IPS-20b (cell line): ENCODE results near the gene TRPM6.
"Not testable (repeated sequence)": the region's sequence is repeated elsewhere in the genome, so short reads cannot be mapped to it uniquely, and the experiment has no call there.

ENCODE experiments used
- H3K27ac ChIP-seq: one replicate; pipeline ENCODE4 v1.5.1; 2013; ENCODE audit warnings: low read length
- H3K27me3 ChIP-seq: 2 replicates; pipeline ENCODE4 v1.6.1; 2013; ENCODE audit warnings: mild to moderate bottlenecking, low read length, inconsistent platforms; ENCODE audit not compliant: insufficient read depth
- H3K36me3 ChIP-seq: 2 replicates; pipeline ENCODE4 v1.6.1; 2013; ENCODE audit warnings: low read depth, mild to moderate bottlenecking, inconsistent platforms, low read length, moderate library complexity; ENCODE audit not compliant: insufficient read depth
- H3K4me1 ChIP-seq: 2 replicates; pipeline ENCODE4 v1.6.1; 2013; ENCODE audit warnings: mild to moderate bottlenecking, control low read depth, inconsistent platforms, low read length, moderate library complexity; ENCODE audit not compliant: insufficient read depth
- H3K4me3 ChIP-seq: 2 replicates; pipeline ENCODE4 v1.5.1; 2013; ENCODE audit warnings: mild to moderate bottlenecking, low read length, inconsistent platforms
- H3K9ac ChIP-seq: 2 replicates; pipeline ENCODE4 v1.6.1; 2013; ENCODE audit warnings: low read depth, mild to moderate bottlenecking, inconsistent platforms, low read length, moderate library complexity
- H3K9me3 ChIP-seq: 2 replicates; pipeline ENCODE4 v1.6.1; 2013; ENCODE audit warnings: mild to moderate bottlenecking, low read depth, low read length, inconsistent platforms; ENCODE audit not compliant: insufficient read depth

The TRPM6 gene

DNA sequence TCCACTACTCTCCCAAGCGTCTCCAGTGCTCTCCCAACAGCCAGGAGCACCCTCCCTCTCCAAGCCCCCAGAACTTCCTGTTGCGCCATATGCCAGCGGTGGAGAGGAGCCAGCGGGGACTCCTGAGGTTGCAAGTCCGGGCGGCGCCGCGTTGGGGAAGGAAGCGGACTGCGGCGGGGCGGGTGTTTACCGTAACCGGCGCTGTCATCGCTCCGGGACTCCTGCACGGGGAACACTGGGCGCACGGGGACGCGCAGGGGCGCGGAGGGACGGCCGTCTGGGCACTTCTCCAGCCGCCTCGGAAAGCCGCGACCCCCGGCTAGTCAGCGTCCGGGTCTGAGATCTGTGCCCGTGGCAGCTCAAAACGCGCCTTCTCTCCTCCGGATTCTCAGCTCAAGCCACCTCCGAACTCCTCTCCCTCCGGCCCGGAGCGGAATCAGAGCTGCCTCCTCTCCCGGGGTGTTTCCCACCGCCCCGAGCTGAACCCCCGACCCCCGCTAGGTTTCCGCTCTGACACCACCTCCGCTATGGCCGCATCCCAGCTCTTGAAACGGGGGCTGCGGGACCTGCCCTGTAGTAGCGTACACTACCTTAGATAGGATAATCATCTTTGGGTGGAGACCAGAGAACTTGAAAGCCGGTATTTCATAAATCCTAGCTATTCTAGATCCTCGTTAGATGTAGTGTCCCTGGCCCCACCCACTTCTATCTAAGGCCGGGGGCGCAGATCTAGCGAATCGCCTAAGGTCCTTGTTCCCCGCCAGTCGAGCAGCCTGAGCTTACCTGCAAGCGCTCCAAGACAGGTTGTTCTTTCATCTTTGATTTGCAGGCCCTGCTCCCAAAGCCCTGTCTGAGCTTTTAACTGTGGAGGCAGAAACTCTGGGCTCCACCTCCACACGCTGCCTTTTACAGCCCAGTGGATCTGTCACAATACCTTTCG lies at the start of gene TRPM6:
Gene TRPM6, minus strand, starts transcription at position 881 of the 940 bp plus-strand sequence. Its CDS starts 65 bp downstream, at position 816.
- Histone ChIP-seq H3K9ac (peak within 1 kb of the TSS; percentile 14; the same call in 1 of the 2 replicates), H3K4me3 (peak within 1 kb of the TSS; percentile 89), H3K27ac (no peak within 1 kb of the TSS), H3K9me3 (no peaks in the 10 kb centered on the region), H3K4me1 (peaks cover 2% of the 10 kb centered on the region; the same call in 1 of the 2 replicates), H3K36me3 (no peaks in the 10 kb centered on the region), H3K27me3 (peaks cover 29% of the 10 kb centered on the region)

GRCh38 chr9:74935008-74935407 lies 47.3 kb upstream of the TRPM6 start:
- Histone ChIP-seq H3K27ac (no peak overlapping the region), H3K36me3 (no peaks in the 10 kb centered on the region), H3K9me3 (peaks cover 13% of the 10 kb centered on the region; the same call in 1 of the 2 replicates), H3K4me1 (no peaks in the 10 kb centered on the region), H3K27me3 (no peaks in the 10 kb centered on the region), H3K4me3 (no peak overlapping the region), H3K9ac (no peak overlapping the region)

DNA sequence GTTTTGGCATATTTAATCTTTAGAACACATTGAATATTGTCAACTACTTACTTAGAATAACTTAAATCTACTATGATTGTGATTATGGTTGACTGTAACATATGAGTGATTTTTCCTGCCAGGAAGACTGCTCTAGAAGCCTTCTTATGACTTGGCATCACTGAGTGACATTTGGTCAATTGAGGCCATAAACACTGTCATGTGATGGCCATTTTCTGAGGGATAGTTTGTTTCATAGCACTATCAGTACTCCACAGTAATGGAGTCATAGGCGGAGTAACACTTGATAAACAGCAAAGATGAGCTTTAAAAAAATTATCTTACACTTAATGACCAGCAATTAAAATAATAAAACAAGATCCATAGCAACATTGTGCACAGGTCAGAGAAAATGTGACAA lies 34.0 kb upstream of the TRPM6 start:
- Histone ChIP-seq H3K9ac (no peak overlapping the region), H3K9me3 (no peaks in the 10 kb centered on the region), H3K36me3 (no peaks in the 10 kb centered on the region)

GRCh38 chr9:74920944-74921626 lies 33.4 kb upstream of the TRPM6 start:
- H3K4me3 ChIP-seq, result no peak overlapping the region
- H3K27ac ChIP-seq, result no peak overlapping the region
- H3K4me1 ChIP-seq, result peaks cover 8% of the 10 kb centered on the region; the same call in 1 of the 2 replicates
- no peak overlapping the region for H3K9ac ChIP-seq
- no peaks in the 10 kb centered on the region for H3K9me3 ChIP-seq
- no peaks in the 10 kb centered on the region for H3K36me3 ChIP-seq
- H3K27me3 ChIP-seq, result no peaks in the 10 kb centered on the region

More for the DNA sequence above, 34.0 kb upstream of the TRPM6 start:
- no peak overlapping the region for H3K27ac ChIP-seq
- H3K27me3 ChIP-seq, result no peaks in the 10 kb centered on the region
- no peak overlapping the region for H3K4me3 ChIP-seq
- H3K4me1 ChIP-seq, result peaks cover 8% of the 10 kb centered on the region; the same call in 1 of the 2 replicates

DNA sequence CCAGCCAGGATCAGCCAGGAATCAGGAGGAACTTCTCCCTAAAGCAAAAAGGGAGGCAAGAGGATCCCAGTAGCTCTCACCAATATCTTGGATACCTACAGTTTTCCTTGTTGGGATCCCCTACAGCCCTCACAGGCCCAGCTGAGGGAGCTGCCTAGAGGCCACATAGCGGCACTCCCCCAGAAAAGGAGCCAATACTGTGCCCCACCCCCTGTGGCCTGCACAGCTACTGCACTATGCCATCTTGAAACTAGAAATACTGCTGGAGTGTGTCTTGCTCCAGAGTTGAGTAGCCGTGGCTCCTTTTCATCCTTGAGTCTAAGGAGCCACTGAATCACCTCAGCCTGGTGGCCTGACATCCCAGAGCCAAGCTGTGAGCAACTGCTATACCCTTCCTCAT lies 22.3 kb upstream of the TRPM6 start:
- Histone ChIP-seq H3K27me3 (no peaks in the 10 kb centered on the region), H3K9ac (no peak overlapping the region), H3K9me3 (no peaks in the 10 kb centered on the region), H3K27ac (no peak overlapping the region), H3K4me3 (no peak overlapping the region), H3K4me1 (no peaks in the 10 kb centered on the region), H3K36me3 (no peaks in the 10 kb centered on the region)

GRCh38 chr9:74908665-74909064 lies 20.9 kb upstream of the TRPM6 start:
- H3K36me3 ChIP-seq, result no peaks in the 10 kb centered on the region
- no peak overlapping the region for H3K27ac ChIP-seq
- H3K9ac ChIP-seq, result no peak overlapping the region
- H3K27me3 ChIP-seq, result no peaks in the 10 kb centered on the region
- no peaks in the 10 kb centered on the region for H3K4me1 ChIP-seq
- no peaks in the 10 kb centered on the region for H3K9me3 ChIP-seq
- no peak overlapping the region for H3K4me3 ChIP-seq

GRCh38 chr9:74907085-74907484 lies 19.4 kb upstream of the TRPM6 start:
- Histone ChIP-seq H3K9me3 (no peaks in the 10 kb centered on the region), H3K27ac (no peak overlapping the region), H3K36me3 (no peaks in the 10 kb centered on the region), H3K9ac (no peak overlapping the region), H3K4me3 (no peak overlapping the region), H3K4me1 (no peaks in the 10 kb centered on the region), H3K27me3 (no peaks in the 10 kb centered on the region)

- Histone ChIP-seq H3K9ac (no peak overlapping the region), H3K4me1 (no peaks in the 10 kb centered on the region), H3K9me3 (no peaks in the 10 kb centered on the region), H3K36me3 (no peaks in the 10 kb centered on the region), H3K27me3 (no peaks in the 10 kb centered on the region), H3K27ac (no peak overlapping the region), H3K4me3 (no peak overlapping the region)
Observed at GRCh38 chr9:74901001-74901400, 13.3 kb upstream of the TRPM6 start.

DNA sequence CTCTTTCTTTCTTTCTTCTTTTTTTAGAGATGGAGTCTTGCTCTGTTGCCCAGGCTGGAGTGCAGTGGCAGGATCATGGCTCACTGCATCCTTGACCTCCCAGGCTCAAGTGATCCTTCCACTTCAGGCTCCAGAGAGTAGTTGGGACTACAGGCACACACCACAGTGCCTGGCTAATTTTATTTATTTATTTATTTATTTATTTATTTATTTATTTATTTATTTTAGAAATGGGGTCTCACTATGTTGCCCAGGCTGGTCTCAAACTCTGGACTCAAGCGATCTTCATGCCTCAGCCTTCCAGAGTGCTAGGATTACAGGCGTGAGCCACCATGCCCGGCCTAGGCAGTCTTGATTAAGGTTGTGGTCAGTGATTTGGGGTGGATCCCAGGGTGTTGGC lies 728 bp upstream of the TRPM6 start:
- H3K36me3 ChIP-seq, H3K9ac ChIP-seq, H3K4me1 ChIP-seq, H3K9me3 ChIP-seq, H3K27ac ChIP-seq, H3K4me3 ChIP-seq: not testable (repeated sequence)
- H3K27me3 ChIP-seq, result peaks cover 29% of the 10 kb centered on the region

DNA sequence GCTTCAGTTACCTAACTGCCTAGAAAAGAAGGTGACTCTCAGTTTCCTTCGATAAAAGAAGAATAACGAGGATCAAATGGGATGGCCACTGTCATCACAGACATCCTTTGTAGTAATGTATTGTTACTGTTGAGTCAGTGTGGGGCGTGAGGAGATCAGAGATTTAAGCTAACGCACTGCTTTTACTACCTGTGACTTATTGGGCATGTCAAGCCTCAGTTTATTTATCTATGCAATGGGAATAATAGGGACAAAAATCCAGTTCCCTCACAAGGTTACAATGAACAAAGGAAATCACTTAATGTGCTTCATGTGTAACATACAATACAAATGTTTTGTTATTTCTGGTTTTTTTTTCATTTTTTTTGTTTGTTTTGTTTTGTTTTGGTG lies 255 bp upstream of the TRPM6 start:
- peaks cover 2% of the 10 kb centered on the region; the same call in 1 of the 2 replicates for H3K4me1 ChIP-seq
- no peaks in the 10 kb centered on the region for H3K36me3 ChIP-seq
- H3K4me3 ChIP-seq, result peak overlapping the region; percentile 89
- H3K9me3 ChIP-seq, result no peaks in the 10 kb centered on the region
- H3K9ac ChIP-seq, result peak overlapping the region; percentile 14; the same call in 1 of the 2 replicates
- no peak overlapping the region for H3K27ac ChIP-seq
- peaks cover 29% of the 10 kb centered on the region for H3K27me3 ChIP-seq

DNA sequence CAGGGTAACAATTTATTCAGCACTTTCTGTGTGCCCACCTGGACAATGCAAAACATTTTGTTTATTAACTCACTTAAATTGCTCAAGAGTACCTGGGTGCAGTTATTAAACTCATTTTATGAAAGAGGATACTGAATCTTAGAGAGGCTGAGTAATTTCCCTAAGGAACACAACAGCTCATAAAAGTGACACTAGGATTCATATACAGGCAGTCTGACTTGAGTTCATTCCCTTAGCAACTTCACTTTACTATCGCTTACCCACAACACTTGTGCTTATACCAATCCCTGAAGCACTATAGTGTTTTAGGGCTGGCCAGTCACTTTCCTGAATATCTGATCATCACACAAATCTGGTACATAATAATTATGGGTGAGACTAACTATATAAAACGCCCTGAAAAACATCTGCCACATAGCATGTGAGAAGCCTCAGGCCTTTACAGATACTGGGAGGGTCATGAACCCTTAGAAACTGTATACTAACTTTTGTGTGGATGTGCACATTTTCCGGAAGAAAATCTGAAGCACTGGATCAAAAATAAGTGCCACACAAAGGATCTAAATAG lies 11.3 kb downstream of the TRPM6 start:
- H3K4me3 ChIP-seq, result no peak overlapping the region

More for the DNA sequence above, 11.3 kb downstream of the TRPM6 start:
- Histone ChIP-seq H3K4me1 (no peaks in the 10 kb centered on the region), H3K27me3 (no peaks in the 10 kb centered on the region), H3K9ac (no peak overlapping the region), H3K27ac (no peak overlapping the region), H3K9me3 (no peaks in the 10 kb centered on the region), H3K36me3 (no peaks in the 10 kb centered on the region)
